NCI-H146 treated with DMSO at 0.1 percent for 48 hours (cell line): ENCODE measurements around the gene CBX6.
"Not testable (repeated sequence)": the region's sequence is repeated elsewhere in the genome, so short reads cannot be mapped to it uniquely, and the experiment has no call there.

Experiments
- DNase-seq: peaks from one replicate; lab custom pipeline; 2025; ENCODE audit not compliant: unreplicated experiment; lab: John Stamatoyannopoulos, UW

CBX6 gene

GRCh38 chr22:38872172-38872830 is at the start of gene CBX6:
Gene CBX6 (minus strand): TSS chr22:38872216. CDS start chr22:38872190, 26 bp downstream.
- DNase-seq, result peak; percentile 42

- DNase-seq, result no peak
These were observed 49.8 kb upstream of the CBX6 start for GRCh38 chr22:38921806-38922205.

DNA sequence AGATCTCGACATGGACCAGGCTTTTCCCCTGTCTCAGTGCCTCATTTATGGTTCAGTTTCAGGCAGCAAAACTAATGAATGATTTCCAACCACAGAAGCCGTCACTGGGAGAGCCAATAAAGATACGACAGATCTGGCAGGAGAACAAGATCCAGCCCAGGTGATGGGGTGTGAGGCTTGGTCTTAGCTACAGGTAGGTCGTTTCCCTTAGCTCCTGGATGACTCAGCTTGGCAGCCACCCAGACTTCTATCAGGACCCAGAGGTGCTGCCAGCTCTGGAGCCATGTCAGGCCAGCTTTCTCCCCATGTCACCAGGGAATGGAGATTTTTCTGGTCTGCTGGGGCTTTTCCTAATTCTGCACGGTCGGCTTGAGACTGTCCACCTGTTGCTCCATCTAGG is 49.1 kb upstream of the CBX6 start:
- DNase-seq, result no peak

- no peak for DNase-seq
These were observed 47.7 kb upstream of the CBX6 start for GRCh38 chr22:38919631-38920190.

GRCh38 chr22:38911434-38911833 is 39.4 kb upstream of the CBX6 start:
- no peak for DNase-seq

GRCh38 chr22:38907767-38908166 is 35.8 kb upstream of the CBX6 start:
- DNase-seq, result no peak

DNA sequence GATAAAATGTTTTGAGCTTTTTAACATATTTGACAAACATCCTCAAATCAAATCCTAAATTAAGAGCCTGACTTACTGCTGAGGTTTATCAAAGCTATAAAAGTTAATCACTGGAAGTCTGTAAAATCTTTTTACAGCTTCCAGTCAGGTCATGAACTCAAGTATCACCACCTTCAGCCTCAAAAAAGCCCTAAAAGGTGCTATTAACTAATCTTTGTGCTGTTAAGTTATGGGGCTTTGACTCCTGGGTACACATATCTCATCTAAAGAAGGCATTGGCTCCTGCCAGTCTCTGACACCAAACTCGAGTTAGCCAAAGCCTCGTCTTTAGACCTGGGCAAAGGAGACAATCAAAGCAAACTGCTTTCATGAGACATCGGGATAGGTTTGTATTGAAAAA is 34.0 kb upstream of the CBX6 start:
- DNase-seq, result no peak

GRCh38 chr22:38904052-38904617 is 32.1 kb upstream of the CBX6 start:
- DNase-seq, result not testable (repeated sequence)

DNA sequence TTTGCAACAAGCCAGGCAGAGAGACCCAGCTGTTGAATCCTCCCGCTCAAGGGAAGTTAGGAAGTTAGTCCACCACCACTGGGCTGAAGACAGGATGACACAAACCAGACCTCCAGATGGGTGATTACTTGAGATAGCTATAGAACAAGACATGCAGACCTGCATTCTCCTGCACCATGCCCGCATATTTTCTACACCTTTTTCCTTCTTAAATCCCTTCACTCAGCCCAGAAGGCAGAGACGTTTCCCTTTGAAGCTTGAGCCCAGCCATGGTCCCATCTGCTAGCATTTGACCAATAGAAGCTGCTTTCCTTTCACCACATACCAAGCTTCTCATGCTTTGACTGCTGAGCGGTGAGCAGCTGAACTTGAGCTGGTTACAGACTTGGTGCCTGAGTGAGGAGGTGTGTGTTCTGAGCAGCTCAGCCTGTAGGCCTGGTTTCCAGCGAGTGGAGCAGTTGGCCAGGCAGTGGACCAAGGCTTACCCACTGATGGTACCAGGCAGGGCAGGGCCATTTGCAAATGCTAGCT is 29.2 kb upstream of the CBX6 start:
- DNase-seq, result no peak

- no peak for DNase-seq
These were observed 28.7 kb upstream of the CBX6 start for GRCh38 chr22:38900677-38901076.

DNA sequence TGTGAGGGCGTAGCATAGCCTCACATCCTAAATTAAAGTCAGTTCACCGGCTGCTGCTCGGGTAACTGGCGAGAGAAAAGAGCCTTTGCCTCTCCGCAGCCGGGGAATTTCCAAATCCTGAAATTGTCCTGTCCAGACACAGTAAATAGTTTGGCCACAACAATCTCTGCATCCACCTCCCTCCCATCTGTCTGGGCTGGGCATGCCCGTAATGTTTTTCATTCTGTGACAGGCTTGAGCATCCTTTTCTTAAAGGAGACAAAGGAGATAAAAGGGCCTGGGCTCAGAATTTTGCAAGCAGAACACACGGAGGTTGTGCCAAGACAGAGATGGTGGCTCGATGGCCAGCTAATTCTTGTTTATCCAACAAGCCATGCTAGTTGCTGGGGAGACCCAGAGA is 19.2 kb upstream of the CBX6 start:
- no peak for DNase-seq

- no peak for DNase-seq
These were observed 18.4 kb upstream of the CBX6 start for GRCh38 chr22:38890377-38890776.

GRCh38 chr22:38886333-38886732 is 14.3 kb upstream of the CBX6 start:
- no peak for DNase-seq

DNA sequence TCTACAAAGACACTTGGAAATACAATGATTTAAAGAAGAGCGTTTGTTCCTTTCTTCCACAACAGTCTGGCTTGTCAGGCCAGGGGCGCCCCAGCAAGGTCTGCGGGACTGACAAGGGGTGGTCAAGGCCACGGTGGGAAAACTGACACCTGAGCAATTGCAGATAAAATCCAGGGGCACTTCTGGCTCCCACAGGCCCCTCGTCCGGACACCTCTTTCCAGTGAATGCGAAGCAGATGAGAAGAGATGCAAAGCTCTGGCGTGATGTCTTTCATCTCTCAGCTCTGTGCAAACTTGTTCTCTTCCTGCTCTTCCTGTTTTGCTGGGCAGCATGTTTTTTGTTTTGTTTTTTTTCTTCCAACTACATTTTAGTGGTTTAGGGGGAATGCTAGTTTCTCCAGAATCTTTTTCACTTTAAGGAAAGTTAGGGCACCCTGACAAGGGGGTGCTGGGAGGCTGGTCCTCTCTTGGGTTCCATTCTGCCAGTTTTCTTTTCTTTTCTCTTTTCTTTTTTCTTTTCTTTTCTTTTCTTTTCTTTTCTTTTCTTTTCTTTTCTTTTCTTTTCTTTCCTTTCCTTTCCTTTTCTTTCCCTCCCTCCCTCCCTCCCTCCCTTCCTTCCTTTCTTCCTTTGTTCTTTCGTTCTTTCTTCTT is 11.1 kb upstream of the CBX6 start:
- DNase-seq, result no peak

- DNase-seq, result peak; percentile 4
These were observed 10.2 kb upstream of the CBX6 start for GRCh38 chr22:38881997-38882879.

- no peak for DNase-seq
These were observed 9.5 kb upstream of the CBX6 start for GRCh38 chr22:38881464-38881871.

- no peak for DNase-seq
These were observed 7.9 kb upstream of the CBX6 start for GRCh38 chr22:38879961-38880360.

- DNase-seq, result no peak
These were observed 7.2 kb upstream of the CBX6 start for GRCh38 chr22:38879108-38879729.

DNA sequence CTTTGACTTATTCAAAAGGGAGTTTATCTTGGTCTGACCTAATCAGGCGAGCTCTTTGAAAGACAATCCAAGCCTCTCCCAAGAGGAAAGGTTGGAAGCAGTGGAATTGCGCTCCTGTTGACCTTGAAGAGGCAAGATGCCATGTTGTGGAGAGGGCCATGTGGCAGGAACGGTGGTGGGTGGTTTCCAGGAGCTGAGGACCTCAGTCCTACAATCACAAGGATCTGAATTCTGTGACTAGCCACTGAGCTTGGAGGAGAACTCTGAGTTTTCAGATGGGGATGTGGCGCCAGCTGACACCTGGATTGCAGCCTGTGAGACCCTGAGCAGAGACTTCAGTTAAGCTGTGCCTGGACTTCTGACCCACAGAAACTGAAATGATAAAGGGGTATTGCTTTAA is 6.0 kb upstream of the CBX6 start:
- no peak for DNase-seq

DNA sequence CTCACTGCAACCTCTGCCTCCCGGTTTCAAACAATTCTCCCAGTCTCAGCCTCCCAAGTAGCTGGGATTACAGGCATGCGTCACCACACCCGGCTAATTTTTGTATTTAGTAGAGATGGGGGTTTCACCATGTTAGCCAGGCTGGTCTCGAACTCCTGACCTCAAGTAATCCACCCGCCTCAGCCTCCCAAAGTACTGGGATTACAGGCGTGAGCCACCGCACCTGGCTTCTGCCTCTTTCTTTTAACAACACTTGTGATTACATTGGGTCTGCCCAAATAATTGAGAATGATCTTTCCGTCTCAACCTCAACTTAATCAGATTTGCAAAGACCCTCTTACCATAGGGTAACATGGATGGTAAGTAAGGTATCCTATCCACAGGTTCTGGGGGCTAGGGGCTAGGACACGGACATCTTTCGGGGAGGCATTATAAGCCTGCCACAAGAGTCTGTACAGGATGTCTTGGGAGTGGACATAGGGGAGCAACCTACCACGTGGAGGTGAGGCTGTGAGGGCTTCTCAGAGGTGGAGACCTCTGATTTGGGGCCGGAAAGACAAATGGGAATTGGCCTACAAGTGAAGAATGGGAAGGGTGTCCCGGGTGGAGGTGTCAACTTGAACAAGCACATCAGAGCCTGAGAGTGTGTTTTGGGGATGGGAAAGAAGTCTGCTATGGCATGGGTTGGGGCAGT is 2.7 kb upstream of the CBX6 start:
- no peak for DNase-seq
